ENCODE data around the gene SRP54.

Gene SRP54

DNA sequence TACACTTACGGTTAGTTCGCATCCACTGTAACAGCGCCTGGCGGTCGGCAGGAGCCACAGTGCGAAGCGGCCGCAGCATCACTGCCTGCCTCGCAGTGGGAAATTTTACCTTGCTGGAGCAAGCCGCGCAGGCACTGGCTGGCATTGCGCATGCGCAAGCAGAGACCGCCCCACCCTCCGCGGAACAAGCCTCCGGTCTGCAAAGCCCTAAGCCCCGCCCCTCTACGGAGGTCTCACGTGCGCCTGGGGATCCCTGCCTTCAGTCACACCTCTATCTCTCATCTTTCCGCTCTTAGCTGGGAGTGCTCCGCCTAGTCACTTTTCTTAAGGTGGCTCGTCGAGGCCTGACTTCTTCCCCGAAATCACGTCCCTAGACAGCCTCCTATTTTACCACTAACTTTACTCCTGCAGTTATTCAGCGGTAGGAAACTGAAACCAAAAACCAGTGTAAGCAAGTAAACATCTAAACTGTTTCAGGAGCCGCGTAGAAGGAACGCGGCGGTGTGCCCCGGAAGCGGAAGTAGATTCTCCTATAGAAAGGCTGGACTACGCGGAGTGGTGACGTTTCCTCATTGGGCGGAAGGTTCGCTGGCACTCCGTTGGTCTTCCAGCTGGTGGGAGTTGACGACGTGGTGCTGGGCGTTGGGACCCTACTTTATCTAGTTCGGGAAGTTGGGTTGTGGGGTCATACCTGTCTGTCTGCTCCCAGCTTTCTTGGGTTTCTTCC is at the start of gene SRP54:
SRP54 (plus strand) TSS at position 572 of the 727 bp plus-strand sequence. CDS start 13,718 bp downstream, outside the sequence.
- peak within 1 kb of the TSS; percentile 80 for H3K4me3 ChIP-seq (replicated peaks; ENCODE audit: low read depth, low read length)
- TF ChIP-seq, protein P1, sequence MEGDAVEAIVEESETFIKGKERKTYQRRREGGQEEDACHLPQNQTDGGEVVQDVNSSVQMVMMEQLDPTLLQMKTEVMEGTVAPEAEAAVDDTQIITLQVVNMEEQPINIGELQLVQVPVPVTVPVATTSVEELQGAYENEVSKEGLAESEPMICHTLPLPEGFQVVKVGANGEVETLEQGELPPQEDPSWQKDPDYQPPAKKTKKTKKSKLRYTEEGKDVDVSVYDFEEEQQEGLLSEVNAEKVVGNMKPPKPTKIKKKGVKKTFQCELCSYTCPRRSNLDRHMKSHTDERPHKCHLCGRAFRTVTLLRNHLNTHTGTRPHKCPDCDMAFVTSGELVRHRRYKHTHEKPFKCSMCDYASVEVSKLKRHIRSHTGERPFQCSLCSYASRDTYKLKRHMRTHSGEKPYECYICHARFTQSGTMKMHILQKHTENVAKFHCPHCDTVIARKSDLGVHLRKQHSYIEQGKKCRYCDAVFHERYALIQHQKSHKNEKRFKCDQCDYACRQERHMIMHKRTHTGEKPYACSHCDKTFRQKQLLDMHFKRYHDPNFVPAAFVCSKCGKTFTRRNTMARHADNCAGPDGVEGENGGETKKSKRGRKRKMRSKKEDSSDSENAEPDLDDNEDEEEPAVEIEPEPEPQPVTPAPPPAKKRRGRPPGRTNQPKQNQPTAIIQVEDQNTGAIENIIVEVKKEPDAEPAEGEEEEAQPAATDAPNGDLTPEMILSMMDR (IDR thresholded peaks at IDR 0.05; ENCODE audit: low read depth, low read length, missing control alignments), result no peak
- peak; percentile 94 for DNase-seq (ENCODE audit: extremely low read depth, low read depth)

DNA sequence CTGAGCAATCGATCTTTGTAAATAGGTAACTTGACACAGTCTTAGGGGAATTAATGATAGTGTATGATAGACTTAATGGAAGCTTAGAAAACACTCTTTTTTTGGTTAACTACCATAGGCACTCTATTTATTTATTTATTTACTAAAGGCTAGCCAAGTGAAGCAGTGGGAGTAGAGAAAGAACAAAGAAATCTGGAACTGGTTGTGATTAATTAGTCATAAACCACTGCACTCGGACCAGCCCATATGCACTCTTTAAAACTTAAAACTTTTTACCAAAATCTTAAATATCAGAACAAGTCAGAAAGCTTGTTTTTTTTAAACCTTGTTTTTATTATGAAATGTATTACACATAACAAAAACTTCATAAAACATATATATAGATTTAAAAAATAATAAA is 49.5 kb upstream of the SRP54 start:
- no peak overlapping the region for H3K4me3 ChIP-seq (replicated peaks; ENCODE audit: low read depth, low read length)
- TF ChIP-seq, protein P1 (IDR thresholded peaks at IDR 0.05; ENCODE audit: low read depth, low read length, missing control alignments), result no peak
- DNase-seq (ENCODE audit: extremely low read depth, low read depth), result peak; percentile 12

DNA sequence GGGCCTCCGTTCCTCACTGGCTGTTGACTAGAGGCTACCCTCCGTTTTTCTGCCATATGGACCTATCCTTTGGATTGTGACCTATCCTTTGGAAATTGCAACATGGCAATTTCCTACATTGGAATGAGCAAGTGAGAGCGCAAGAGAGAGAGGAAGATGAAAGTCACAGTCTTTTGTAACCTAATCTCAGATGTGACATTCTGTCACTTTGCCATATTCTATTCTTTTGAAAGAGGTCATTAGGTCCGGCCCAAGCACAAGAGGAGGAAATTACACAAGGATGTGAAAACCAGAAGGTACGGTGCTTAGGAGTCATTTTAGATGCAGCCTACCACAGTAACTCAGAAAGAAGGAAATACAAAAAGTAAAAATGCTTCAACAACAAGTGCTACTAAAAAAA is 47.3 kb upstream of the SRP54 start:
- TF ChIP-seq, protein P1 (IDR thresholded peaks at IDR 0.05; ENCODE audit: low read depth, low read length, missing control alignments), result no peak
- DNase-seq (ENCODE audit: extremely low read depth, low read depth), result no peak
- H3K4me3 ChIP-seq (replicated peaks; ENCODE audit: low read depth, low read length), result no peak overlapping the region

DNA sequence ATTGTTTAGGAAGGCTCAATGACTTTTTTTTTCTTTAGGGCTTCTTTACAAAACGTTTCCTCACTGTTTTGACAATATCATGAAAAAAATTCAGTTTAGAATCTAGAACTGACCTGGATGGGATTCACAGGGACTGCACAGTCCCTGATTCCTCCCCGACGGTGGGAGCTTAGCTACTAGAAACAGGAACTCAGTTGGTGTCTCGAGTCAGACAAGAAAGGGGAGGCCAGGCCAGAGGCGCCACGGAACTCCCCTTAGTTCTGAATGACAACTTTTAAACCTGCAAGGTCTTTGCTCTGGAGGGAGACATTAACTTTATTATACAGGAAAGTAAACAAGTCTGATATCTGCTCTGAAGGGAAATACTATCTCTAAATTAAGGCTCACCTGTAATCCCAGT is 45.4 kb upstream of the SRP54 start:
- no peak overlapping the region for H3K4me3 ChIP-seq (replicated peaks; ENCODE audit: low read depth, low read length)
- no peak for DNase-seq (ENCODE audit: extremely low read depth, low read depth)
- TF ChIP-seq, protein P1 (IDR thresholded peaks at IDR 0.05; ENCODE audit: low read depth, low read length, missing control alignments), result no peak

DNA sequence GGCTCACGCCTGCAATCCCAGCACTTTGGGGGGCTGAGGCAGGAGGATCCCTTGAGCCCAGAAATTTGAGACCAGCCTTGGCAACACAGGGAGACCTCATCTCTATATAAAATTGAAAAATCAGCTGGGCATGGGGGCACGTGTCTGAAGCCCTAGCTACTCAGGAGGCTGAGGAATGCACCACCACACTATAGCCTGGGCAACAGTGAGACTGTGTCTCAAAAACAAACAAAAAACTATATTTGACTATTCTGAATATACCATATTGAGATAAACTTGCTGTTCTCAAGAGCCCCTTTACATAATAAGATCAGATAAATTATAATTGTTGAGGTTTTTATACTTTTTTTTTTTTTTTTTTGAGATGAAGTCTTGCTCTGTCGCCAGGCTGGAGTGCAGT is 44.9 kb upstream of the SRP54 start:
- H3K4me3 ChIP-seq (replicated peaks; ENCODE audit: low read depth, low read length), result no peak overlapping the region
- TF ChIP-seq, protein P1 (IDR thresholded peaks at IDR 0.05; ENCODE audit: low read depth, low read length, missing control alignments), result no peak
- DNase-seq (ENCODE audit: extremely low read depth, low read depth), result no peak

DNA sequence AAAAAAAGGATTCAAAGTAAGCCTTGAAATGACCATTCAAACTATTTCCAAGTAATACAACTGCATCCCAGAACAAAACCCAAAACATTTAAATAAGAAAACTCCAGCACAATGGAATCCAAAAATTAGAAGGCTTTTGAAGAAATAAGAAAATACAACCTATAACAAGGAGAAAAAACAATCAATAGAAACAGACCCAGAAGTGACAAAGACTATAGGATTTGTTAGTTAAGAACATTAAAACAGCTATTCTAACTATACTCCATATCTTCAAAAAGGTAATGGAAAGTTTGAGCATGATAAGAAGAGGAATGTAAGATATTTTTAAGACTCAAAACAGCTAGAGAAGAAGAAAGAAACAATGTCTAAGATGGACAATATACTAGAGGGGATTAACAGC is 39.3 kb upstream of the SRP54 start:
- no peak for DNase-seq (ENCODE audit: extremely low read depth, low read depth)
- H3K4me3 ChIP-seq (replicated peaks; ENCODE audit: low read depth, low read length), result no peak overlapping the region
- TF ChIP-seq, protein P1 (IDR thresholded peaks at IDR 0.05; ENCODE audit: low read depth, low read length, missing control alignments), result no peak

DNA sequence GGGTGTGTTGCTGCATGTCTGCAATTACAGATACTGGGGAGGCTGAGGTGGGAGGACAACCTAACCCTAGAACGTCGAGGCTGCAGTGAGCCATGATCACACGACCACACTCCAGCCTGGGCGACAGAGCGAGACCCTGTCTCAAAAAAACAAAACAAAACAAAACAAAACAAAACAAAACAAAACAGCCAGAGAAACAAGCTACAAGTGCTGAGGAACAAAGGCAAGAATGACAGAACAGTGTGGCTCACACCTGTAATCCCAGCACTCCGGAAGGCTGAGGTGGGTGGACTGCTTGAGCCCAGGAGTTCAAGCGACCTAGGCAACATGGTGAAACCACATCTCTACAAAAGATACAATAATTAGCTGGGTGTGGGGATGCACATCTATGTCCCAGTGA is 38.0 kb upstream of the SRP54 start:
- DNase-seq (ENCODE audit: extremely low read depth, low read depth), result no peak

More for the DNA sequence above, 38.0 kb upstream of the SRP54 start:
- H3K4me3 ChIP-seq (replicated peaks; ENCODE audit: low read depth, low read length), result no peak overlapping the region
- TF ChIP-seq, protein P1 (IDR thresholded peaks at IDR 0.05; ENCODE audit: low read depth, low read length, missing control alignments), result no peak
